GM13977 (cell line): ENCODE results near the gene FLVCR2.
"Not testable (repeated sequence)": the region's sequence is repeated elsewhere in the genome, so short reads cannot be mapped to it uniquely, and the experiment has no call there.

Source experiments
- DNase-seq: peaks from one replicate; pipeline ENCODE4 v3.0.0; 2012; ENCODE audit warnings: low spot score
- in situ Hi-C: fragments of 300-500 bp; cut with MboI; formaldehyde crosslinking; loops from one replicate; pipeline ENCODE4 v1.12.0; 2022; ENCODE audit warnings: low sequenced_read_pairs, low pct_unique_long_range_greater_than_20kb, mixed read lengths, inconsistent platforms; ENCODE audit not compliant: unreplicated experiment
- TF ChIP-seq, protein P1 (sequence below): IDR thresholded peaks from 2 replicates; pipeline ENCODE4 v1.5.1; 2012; ENCODE audit warnings: mild to moderate bottlenecking, control low read depth; ENCODE audit not compliant: insufficient read depth; ENCODE audit errors: extremely low read depth, missing control alignments

Gene FLVCR2

DNA sequence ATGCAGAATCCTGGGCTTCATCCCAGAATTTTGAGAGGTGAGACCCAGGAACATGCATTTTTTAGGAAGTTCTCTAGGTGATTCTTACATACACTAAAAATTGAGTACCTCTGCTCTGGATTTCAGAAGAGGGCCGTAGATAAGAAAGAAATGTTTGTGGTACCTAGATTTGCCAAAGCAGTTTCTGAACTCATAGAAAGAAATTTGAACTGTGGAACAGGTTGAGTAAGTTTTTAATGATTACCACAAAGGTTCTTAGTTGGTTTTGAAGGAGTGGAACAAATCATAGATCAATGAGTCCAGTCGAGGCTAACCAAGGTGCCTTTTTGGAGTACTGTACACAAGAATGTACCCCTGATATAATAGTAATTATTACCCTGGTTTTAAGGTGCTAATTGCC is 107.5 kb downstream of the FLVCR2 start:
- TF ChIP-seq, protein P1, sequence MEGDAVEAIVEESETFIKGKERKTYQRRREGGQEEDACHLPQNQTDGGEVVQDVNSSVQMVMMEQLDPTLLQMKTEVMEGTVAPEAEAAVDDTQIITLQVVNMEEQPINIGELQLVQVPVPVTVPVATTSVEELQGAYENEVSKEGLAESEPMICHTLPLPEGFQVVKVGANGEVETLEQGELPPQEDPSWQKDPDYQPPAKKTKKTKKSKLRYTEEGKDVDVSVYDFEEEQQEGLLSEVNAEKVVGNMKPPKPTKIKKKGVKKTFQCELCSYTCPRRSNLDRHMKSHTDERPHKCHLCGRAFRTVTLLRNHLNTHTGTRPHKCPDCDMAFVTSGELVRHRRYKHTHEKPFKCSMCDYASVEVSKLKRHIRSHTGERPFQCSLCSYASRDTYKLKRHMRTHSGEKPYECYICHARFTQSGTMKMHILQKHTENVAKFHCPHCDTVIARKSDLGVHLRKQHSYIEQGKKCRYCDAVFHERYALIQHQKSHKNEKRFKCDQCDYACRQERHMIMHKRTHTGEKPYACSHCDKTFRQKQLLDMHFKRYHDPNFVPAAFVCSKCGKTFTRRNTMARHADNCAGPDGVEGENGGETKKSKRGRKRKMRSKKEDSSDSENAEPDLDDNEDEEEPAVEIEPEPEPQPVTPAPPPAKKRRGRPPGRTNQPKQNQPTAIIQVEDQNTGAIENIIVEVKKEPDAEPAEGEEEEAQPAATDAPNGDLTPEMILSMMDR: no peak
- in situ Hi-C loops: no loop called here
- DNase-seq: no peak

DNA sequence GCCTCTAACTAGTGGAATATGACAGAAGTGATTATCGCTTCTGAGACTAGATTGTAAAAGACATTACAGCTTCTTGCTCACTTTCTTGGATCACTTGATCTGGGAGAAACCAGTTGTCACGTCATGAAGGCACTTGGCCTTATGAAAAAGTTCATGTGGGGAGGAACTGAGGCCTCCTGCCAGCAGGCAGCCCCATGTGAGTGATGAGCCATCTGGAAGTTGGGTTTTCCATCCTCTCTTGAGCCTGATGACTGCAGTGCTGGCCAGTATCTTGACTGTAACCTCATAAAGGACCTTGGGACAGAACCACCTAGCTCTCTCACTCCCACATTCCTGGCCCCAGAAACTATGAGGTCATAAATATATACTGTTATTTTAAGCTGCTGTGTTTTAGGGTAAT is 110.6 kb downstream of the FLVCR2 start:
- TF ChIP-seq, protein P1: no peak
- in situ Hi-C loops: no loop called here
- no peak for DNase-seq

GRCh38 chr14:75690010-75690409 is 111.6 kb downstream of the FLVCR2 start:
- no peak for DNase-seq
- in situ Hi-C loops: no loop called here
- TF ChIP-seq, protein P1: no peak

- in situ Hi-C loops, DNase-seq: not testable (repeated sequence)
These were observed 116.6 kb downstream of the FLVCR2 start for GRCh38 chr14:75695025-75695424.

- TF ChIP-seq, protein P1: no peak
- DNase-seq: no peak
- in situ Hi-C loops: no loop called here
These were observed 119.0 kb downstream of the FLVCR2 start for GRCh38 chr14:75697386-75697785.
